K562 (cell line): ENCODE results near the gene ARHGEF18.

Experiments used
- CBX2 ChIP-seq: fragments of 200-600 bp; sonication (generic); IDR thresholded peaks from one replicate; pipeline ENCODE4 v1.6.1; 2012; ENCODE audit warnings: mild to moderate bottlenecking, low read length, inconsistent platforms; ENCODE audit not compliant: insufficient read depth, poor library complexity, severe bottlenecking
- HOXB6 ChIP-seq: fragments of 250-450 bp; sonication (Bioruptor Pico); IDR thresholded peaks from 2 replicates; pipeline ENCODE4 v1.5.1; 2022; ENCODE audit warnings: mild to moderate bottlenecking, borderline replicate concordance
- TF ChIP-seq, protein P1 (sequence below): sonication (generic); formaldehyde crosslinking; IDR thresholded peaks from 2 replicates; pipeline ENCODE4 v1.8.1; 2023; ENCODE audit warnings: mild to moderate bottlenecking, missing genetic modification reagents, moderate library complexity

DNA sequence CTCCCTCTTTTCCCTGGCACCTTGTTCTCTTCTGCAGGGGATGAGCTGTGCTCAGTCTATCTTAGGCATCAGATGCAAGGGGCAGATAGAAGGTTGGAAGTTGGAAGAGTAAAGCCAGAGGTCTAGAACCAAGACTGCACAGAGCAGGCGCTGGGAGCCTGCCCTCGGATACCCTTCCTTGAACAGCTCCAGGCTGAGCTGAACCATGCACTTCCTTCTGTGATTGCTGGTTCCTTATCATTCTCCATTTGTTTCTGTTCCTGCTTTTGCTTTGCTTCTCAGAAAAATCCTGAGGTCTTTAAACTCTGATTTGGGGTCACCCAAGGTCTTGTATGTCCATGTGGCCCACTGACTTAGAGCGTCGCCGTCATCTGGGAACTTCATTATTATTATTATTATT lies 36.3 kb downstream of the ARHGEF18 start:
- no peak for TF ChIP-seq HOXB6 (CRISPR knock-in tag)
- TF ChIP-seq CBX2, result no peak
- TF ChIP-seq, protein P1, sequence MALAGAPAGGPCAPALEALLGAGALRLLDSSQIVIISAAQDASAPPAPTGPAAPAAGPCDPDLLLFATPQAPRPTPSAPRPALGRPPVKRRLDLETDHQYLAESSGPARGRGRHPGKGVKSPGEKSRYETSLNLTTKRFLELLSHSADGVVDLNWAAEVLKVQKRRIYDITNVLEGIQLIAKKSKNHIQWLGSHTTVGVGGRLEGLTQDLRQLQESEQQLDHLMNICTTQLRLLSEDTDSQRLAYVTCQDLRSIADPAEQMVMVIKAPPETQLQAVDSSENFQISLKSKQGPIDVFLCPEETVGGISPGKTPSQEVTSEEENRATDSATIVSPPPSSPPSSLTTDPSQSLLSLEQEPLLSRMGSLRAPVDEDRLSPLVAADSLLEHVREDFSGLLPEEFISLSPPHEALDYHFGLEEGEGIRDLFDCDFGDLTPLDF, result no peak
